GM18520 (cell line): ENCODE results near the gene KBTBD13.
"Not testable (repeated sequence)": the region's sequence is repeated elsewhere in the genome, so short reads cannot be mapped to it uniquely, and the experiment has no call there.

Experiments
- ATAC-seq: cut with Tn5 transposase; IDR thresholded peaks from one replicate; pipeline ENCODE4 v1.9.1; 2021; ENCODE audit not compliant: unreplicated experiment

Gene KBTBD13

GRCh38 chr15:65069179-65069578, 7.4 kb upstream of the KBTBD13 start:
- no peak for ATAC-seq

- no peak for ATAC-seq
Observed at GRCh38 chr15:65069779-65070546, 6.6 kb upstream of the KBTBD13 start.

DNA sequence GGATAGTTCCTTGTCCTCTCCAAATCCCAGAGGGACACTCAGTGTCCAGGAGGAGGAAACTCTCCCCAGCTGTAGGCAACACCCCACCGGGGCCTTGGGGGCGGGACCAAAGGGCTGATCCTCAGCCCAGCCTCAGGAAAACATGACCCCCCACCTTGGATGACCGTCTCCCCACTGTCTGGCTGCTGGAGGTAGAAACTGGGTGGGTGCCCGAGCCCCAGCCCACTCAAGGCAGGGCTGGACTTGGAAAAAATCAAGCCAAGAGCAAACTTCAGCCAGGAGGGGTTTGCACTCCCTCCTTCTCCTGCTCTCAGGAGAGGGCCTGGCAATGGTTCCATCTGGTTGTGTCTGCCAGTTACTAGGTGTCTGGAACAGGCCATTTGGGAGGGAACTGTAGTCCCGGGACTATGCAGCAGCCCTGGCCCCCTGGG, 5.2 kb upstream of the KBTBD13 start:
- ATAC-seq, result no peak

DNA sequence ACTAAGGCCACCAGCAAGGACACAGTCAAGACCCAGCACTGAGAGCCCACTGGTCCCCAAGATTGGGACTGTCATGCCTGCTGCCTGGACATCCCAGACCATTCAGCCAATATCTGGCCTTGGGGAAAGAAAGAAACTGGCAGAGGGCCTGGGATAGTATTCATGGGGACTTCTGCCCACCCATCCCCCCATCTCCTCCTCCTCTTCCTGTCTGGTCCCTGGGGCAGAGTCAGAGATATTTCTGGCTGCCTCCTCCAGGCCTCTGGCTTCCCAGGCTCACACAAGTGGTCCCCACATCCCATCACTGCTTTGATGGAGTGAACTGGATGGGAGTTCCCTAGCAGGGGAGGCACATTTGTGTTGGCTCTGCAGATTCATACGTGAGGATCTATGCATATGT, 4.5 kb upstream of the KBTBD13 start:
- no peak for ATAC-seq

DNA sequence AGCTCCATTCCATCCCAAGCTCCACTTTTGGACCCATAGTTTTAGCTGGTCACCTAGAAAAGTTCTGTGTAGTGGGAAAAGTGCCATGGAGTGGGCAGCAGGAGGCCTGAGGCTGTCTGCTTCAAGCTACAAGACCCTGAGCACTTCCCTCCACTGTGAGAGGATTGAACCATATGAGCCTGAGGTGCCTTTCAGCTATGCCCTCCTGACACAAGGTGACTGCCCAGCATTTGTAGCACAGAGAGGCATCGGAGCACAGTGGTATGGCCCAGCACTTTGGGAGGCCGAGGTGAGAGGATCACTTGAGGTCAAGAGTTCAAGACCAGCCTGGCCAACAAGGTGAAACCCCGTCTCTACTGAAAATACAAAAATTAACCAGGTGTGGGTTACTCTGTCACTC, 3.9 kb upstream of the KBTBD13 start:
- ATAC-seq, result no peak

DNA sequence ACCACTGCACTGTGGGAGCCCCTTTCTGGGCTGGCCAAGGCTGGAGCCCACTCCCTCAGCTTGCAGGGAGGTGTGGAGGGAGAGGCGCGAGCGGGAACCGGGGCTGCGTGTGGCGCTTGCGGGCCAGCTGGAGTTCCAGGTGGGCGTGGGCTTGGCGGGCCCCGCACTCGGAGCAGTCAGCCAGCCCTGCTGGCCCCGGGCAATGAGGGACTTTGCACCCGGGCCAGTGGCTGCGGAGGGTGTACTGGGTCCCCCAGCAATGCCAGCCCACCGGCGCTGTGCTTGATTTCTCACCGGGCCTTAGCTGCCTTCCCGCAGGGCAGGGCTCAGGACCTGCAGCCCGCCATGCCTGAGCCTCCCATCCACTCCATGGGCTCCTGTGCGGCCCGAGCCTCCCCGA, 1.6 kb upstream of the KBTBD13 start:
- ATAC-seq, result not testable (repeated sequence)

GRCh38 chr15:65075607-65076395, 745 bp upstream of the KBTBD13 start:
- not testable (repeated sequence) for ATAC-seq

DNA sequence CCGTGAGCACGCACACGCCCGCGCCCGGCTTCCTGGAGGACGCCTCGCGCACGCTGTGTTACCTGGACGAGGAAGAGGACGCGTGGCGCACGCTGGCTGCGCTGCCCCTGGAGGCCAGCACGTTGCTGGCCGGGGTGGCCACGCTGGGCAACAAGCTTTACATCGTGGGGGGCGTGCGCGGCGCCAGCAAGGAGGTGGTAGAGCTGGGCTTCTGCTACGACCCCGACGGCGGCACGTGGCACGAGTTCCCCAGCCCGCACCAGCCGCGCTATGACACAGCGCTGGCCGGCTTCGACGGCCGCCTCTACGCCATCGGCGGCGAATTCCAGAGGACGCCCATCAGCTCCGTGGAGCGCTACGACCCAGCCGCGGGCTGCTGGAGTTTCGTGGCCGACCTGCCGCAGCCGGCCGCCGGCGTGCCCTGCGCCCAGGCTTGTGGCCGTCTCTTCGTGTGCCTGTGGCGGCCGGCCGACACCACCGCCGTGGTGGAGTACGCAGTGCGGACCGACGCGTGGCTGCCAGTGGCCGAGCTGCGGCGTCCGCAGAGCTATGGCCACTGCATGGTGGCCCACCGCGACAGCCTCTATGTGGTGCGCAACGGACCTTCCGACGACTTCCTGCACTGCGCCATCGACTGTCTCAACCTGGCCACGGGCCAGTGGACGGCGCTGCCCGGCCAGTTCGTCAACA, 890 bp downstream of the KBTBD13 start:
- ATAC-seq, result no peak

DNA sequence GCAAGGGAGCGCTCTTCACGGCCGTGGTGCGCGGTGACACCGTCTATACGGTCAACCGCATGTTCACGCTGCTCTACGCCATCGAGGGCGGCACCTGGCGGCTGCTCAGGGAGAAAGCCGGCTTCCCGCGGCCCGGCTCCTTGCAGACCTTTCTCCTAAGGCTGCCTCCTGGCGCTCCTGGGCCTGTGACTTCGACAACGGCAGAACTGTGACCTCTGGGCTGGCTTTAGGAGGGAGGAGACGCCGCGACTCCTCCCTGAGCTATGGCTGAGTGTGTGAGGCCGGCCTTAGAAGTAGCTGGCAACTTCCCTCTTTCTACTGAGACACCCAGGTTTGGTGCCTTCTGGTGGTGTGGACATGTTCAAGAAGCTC, 1.4 kb downstream of the KBTBD13 start:
- no peak for ATAC-seq

GRCh38 chr15:65079580-65079979, 3.0 kb downstream of the KBTBD13 start:
- ATAC-seq, result no peak

DNA sequence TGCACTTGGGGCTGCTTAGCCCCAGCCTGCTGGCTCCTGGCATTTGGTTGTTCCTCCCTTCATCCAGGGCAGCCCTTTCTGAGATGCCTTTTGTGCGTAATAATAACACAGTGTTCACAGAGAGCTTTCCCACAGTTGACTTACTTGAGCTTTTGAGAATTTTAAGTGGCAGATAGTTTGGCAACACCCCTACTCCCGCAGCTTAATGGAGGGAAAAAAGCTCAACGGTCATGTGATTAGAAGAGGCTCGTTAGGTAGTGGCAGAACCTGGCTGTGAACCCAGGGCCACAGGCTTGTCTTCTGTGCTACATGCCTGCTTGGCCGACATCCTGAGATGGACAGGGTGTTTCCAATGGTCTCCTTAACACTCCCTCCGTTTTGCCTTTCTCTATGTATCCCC, 4.7 kb downstream of the KBTBD13 start:
- ATAC-seq, result no peak

GRCh38 chr15:65081758-65082157, 5.2 kb downstream of the KBTBD13 start:
- no peak for ATAC-seq

DNA sequence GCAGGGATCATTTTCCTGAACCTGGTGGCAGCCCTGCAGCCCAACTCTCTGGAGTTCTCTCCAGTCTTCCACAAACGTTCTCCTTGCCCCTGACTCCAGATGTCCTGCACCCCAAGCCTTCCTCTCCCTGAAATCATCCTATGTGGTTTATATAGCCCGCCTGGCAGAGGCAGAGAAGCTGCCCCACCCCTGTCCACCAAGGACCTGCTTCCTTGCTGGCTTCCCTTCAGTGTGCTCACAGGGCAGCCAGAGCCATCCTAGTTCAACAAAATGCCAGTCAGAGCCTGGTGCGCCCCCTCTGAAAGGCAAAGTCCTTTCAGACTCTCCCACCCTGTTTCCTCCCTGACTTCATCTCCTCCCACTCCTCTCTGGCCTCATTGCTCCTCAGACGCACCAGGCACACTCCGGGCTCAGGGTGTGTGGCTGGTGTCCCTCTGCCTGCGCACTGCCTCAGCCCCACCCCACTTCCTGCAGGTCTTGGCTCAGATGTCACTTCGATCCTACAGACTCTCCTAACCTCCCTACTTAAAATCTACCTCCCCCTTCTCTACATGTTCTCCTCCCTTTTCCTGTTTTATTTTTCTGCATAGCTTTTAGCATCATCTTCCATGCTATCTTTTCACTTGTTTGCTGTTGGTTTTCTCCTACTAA, 5.9 kb downstream of the KBTBD13 start:
- ATAC-seq, result no peak

DNA sequence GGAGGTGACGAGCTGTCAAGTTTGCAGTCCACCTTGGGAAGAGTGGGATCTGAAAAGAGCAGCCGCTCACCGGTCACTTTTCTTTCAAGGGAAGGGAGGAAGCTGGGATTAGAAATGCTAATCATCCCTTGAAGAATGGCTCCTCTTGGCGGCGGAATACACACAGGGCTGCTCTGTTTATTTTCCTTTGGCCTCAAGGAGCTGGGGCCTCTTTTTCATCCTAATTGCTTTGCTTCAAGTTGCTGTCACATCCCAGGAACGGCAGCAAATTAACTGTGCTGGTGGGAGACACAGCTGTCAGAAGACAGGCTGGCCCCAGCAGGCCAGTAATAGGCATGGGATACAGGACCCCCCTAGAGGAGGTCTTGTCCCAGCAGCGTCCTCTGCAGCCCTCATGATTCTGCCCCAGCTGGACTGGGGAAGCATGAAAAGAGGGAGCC, 6.7 kb downstream of the KBTBD13 start:
- ATAC-seq, result no peak

GRCh38 chr15:65084500-65085206, 8.1 kb downstream of the KBTBD13 start:
- no peak for ATAC-seq

GRCh38 chr15:65085207-65085753, 8.7 kb downstream of the KBTBD13 start:
- no peak for ATAC-seq

GRCh38 chr15:65085990-65086679, 9.6 kb downstream of the KBTBD13 start:
- ATAC-seq, result no peak

DNA sequence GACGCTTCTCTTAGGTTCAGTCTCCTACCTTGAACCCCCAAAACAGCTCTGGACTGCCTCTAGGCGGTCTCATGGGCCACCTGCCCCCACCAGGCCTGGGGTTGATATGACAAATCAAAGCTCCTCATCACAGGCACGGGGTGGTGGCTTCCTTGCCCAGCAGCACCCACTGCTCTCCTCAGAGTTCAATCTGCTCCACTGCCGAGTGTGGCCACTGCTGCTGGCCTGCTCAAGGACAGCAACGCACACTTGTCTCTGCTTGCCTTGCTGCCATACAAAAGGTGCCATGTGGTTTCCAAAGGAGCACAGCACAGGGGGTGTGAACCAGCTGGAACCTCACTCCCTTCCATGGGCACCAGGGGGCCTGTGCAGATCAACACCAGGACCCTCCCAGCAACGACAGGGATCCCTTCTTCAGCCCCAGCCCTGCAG, 10.2 kb downstream of the KBTBD13 start:
- no peak for ATAC-seq

DNA sequence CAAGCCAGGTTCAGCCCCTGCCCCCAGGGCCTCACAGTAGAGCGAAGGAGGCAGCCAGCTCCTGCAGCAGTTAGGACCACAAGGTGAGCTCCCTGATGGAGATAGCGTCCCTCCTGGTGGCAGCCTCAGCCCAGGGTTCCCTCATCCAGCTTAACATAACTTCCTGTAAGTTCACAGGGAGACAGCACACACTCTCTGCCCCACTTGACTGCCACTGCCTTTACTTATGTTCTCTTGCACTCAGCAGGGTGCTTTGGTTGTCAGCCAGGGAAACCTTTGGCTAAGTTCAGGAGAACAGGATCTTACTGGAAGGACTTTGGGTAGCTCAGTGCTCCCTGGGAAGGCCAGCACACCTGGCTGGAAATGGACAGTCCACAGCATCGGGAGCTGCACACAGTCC, 10.9 kb downstream of the KBTBD13 start:
- ATAC-seq, result no peak
